ENCODE results near the gene GPR153. TPM values are rescaled to one million over a fixed set of nuclear protein-coding genes. Genes with fewer than 3 reads are reported as not detected.

The GPR153 gene
- total and polyA plus RNA-seq, 2 of the 13 experiments (the other 11 are each of a cell fraction or from before 2014, with no cell fraction given) = 0.22 to 0.31 TPM

DNA sequence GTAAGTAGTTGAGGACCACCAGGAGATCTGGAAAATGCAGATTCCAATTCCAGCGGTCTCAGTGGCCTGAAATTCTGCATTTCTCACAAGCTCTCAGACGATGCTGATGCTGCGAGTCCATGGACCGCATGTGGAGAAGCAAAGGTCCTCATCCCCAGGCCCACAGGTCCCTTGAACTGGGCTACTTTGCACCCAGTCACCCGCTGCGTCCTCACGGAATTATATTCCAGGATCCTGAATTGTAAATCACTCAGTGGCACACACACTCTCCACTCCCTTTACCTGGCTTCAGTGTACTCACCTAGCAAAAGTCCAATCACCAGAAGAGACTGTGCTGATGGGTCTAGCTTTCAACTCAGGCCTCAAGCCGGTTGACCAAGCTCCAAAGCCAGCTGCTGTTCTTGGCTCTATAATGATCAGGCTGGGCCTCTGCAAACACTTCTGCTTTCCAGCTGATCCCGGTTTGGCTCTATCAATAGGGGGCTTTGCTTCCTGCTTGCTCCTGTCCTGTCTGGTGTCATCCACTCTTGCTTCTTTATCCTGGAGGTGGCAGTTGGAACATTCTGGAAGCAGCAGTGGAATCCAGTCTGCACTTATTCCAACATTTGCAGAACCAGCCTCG lies 60.6 kb downstream of the GPR153 start (continued):
- TF ChIP-seq, protein P1, sequence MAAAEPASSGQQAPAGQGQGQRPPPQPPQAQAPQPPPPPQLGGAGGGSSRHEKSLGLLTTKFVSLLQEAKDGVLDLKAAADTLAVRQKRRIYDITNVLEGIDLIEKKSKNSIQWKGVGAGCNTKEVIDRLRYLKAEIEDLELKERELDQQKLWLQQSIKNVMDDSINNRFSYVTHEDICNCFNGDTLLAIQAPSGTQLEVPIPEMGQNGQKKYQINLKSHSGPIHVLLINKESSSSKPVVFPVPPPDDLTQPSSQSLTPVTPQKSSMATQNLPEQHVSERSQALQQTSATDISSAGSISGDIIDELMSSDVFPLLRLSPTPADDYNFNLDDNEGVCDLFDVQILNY (CRISPR knock-in tag; conservative IDR thresholded peaks at IDR 0.05) = no peak
- TF ChIP-seq BORCS8-MEF2B (CRISPR knock-in tag; IDR thresholded peaks at IDR 0.05) (no peak; the same call in 1 of the 2 replicates), NR2F2 (IDR thresholded peaks at IDR 0.05; ENCODE audit: borderline replicate concordance, low read depth) (no peak), NR2F6 (IDR thresholded peaks at IDR 0.05) (no peak), NR2F6 (CRISPR knock-in tag; IDR thresholded peaks at IDR 0.05) (no peak), REPIN1 (CRISPR knock-in tag; IDR thresholded peaks at IDR 0.05; ENCODE audit: borderline replicate concordance, low read depth) (0 out of 2 replicates have a peak, but pooled peaks have one; percentile 1), ZNF75D (CRISPR knock-in tag; IDR thresholded peaks at IDR 0.05; ENCODE audit: borderline replicate concordance) (no peak), ZBTB38 (CRISPR knock-in tag; IDR thresholded peaks at IDR 0.05) (peak; percentile 91), KDM1A (CRISPR knock-in tag; IDR thresholded peaks at IDR 0.05) (0 out of 2 replicates have a peak, but pooled peaks have one; percentile 7)

DNA sequence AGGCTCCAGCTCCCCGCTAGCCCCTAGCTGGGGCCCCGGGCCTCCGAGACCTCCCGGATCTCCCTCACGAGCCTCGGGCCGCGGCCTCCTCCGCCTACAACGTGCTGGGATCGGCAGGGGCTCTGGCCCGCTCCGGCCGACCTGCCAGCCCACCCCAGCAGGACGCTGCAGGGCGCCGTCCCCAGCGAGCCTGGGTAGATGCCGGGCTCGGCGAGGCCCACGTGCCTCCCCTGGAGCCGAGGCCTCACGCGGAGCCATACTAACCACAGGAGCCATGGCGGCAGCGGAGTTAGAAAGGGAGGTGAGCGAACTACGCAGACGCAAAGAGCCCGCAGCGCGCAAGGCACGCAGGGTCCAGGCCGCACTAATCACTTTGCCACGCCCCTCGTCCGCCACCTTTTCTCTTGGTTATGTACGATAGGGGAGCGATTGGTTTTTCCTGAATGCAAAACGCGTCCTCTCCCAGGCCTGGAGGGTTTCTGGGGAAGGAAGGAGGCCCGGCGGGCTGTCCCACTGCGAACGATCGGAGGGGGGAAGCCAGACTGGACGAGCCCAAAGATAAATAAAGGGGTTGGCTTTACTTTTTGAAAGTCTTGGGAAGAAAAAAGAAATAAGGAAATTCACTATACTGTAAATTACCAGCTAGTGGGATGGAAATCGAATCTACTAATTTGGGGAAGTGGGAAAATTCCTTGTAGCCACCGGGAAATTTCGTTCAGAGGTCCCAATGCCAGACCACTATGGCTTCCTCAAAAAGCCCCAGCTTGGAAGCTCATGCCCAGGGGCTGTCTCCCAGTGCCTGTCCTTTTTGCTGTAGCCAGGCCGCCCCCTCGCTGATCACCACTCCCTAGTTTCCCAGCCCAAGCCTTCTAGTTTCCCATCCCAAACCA lies 61.4 kb downstream of the GPR153 start, which contains the start of gene RPL22:
TSS of gene RPL22 (minus strand) at position 298 of the 890 bp plus-strand sequence. CDS start at position 276, 22 bp downstream.
- no peaks in the 10 kb centered on the region for H3K27me3 ChIP-seq (ENCODE audit: control insufficient read depth in 1 of 2, insufficient read depth in 2 of 2, low read length in 2 of 2)
- H3K9ac ChIP-seq (ENCODE audit: insufficient read depth, low read depth, low read length) = peak within 1 kb of the TSS; percentile 99
- peak; percentile 91 for FAIRE-seq
- ChIA-PET POLR2A (interaction anchor here (0.8 to 2.6 kb wide), 4 partner anchors 9 to 35 kb away, joined by 3 to 6 read pairs (median 4); no protein-coding TSS in a partner anchor), CTCF (ENCODE audit: low intra/inter-chr PET ratio, low total read pairs) (no interaction called here)
- H3K79me2 ChIP-seq (ENCODE audit: insufficient read depth, low read length) = peaks cover 41% of the 10 kb centered on the region
- 3% methylated on average over 28 of the region's 53 CpGs for WGBS (ENCODE audit: low lambda C conversion rate)
- no peaks in the 10 kb centered on the region for H3K9me3 ChIP-seq (ENCODE audit: low read length)
- H2AFZ ChIP-seq (ENCODE audit: low read length) = peak within 1 kb of the TSS; percentile 66
- peaks cover 44% of the 10 kb centered on the region for H3K4me1 ChIP-seq (ENCODE audit: insufficient read depth, low read length)
- intact Hi-C loops (cut with micrococcal nuclease; ENCODE audit: unreplicated experiment) (loop anchor here (10.0 kb wide), 1 partner anchor 615 kb away; no protein-coding TSS in a partner anchor), in situ Hi-C loops (cut with HindIII; ENCODE audit: extremely low pct_ligation_motif_present, low pct_unique_long_range_greater_than_20kb) (no loop called here)
- peak within 1 kb of the TSS; percentile 91 for H3K4me2 ChIP-seq (ENCODE audit: low read depth, low read length)
- H3K4me3 ChIP-seq (replicated peaks in 1 of 3; ENCODE audit: insufficient read depth in 1 of 3, low read depth in 2 of 3, low read length in 3 of 3) = peak within 1 kb of the TSS; percentile 93 to 97 (median 94)
- peak; percentile 98 for DNase-seq (ENCODE audit: low spot score)
- peak; percentile 98 for ATAC-seq
- TSS peak; percentile 80 for BruUV-seq (replicated peaks)
- H4K20me1 ChIP-seq (ENCODE audit: insufficient read depth, low read length) = peaks cover 18% of the 10 kb centered on the region
- H3K27ac ChIP-seq (ENCODE audit: extremely low read length, insufficient read depth, low read length) = peak within 1 kb of the TSS; percentile 82
- H3K36me3 ChIP-seq (replicated peaks in 1 of 2; ENCODE audit: control insufficient read depth in 1 of 2, insufficient read depth in 2 of 2, low read length in 2 of 2) = peaks cover 6 to 22% of the 10 kb centered on the region in 2 experiments
- TF ChIP-seq, protein P2, sequence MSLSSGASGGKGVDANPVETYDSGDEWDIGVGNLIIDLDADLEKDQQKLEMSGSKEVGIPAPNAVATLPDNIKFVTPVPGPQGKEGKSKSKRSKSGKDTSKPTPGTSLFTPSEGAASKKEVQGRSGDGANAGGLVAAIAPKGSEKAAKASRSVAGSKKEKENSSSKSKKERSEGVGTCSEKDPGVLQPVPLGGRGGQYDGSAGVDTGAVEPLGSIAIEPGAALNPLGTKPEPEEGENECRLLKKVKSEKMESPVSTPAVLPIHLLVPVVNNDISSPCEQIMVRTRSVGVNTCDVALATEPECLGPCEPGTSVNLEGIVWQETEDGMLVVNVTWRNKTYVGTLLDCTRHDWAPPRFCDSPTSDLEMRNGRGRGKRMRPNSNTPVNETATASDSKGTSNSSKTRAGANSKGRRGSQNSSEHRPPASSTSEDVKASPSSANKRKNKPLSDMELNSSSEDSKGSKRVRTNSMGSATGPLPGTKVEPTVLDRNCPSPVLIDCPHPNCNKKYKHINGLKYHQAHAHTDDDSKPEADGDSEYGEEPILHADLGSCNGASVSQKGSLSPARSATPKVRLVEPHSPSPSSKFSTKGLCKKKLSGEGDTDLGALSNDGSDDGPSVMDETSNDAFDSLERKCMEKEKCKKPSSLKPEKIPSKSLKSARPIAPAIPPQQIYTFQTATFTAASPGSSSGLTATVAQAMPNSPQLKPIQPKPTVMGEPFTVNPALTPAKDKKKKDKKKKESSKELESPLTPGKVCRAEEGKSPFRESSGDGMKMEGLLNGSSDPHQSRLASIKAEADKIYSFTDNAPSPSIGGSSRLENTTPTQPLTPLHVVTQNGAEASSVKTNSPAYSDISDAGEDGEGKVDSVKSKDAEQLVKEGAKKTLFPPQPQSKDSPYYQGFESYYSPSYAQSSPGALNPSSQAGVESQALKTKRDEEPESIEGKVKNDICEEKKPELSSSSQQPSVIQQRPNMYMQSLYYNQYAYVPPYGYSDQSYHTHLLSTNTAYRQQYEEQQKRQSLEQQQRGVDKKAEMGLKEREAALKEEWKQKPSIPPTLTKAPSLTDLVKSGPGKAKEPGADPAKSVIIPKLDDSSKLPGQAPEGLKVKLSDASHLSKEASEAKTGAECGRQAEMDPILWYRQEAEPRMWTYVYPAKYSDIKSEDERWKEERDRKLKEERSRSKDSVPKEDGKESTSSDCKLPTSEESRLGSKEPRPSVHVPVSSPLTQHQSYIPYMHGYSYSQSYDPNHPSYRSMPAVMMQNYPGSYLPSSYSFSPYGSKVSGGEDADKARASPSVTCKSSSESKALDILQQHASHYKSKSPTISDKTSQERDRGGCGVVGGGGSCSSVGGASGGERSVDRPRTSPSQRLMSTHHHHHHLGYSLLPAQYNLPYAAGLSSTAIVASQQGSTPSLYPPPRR (CRISPR knock-in tag; IDR thresholded peaks at IDR 0.05; ENCODE audit: borderline replicate concordance) = peak; percentile 45; the same call in 1 of the 2 replicates
- TF ChIP-seq, protein P3, sequence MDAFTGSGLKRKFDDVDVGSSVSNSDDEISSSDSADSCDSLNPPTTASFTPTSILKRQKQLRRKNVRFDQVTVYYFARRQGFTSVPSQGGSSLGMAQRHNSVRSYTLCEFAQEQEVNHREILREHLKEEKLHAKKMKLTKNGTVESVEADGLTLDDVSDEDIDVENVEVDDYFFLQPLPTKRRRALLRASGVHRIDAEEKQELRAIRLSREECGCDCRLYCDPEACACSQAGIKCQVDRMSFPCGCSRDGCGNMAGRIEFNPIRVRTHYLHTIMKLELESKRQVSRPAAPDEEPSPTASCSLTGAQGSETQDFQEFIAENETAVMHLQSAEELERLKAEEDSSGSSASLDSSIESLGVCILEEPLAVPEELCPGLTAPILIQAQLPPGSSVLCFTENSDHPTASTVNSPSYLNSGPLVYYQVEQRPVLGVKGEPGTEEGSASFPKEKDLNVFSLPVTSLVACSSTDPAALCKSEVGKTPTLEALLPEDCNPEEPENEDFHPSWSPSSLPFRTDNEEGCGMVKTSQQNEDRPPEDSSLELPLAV (CRISPR knock-in tag; conservative IDR thresholded peaks at IDR 0.05; ENCODE audit: low read depth) = no peak

Measured in HepG2 (cell line).